ENCODE measurements around the gene RALGPS2. TPM values are rescaled to one million over a fixed set of nuclear protein-coding genes. Genes with fewer than 3 reads are reported as not detected.
"Not testable (repeated sequence)": the region's sequence is repeated elsewhere in the genome, so short reads cannot be mapped to it uniquely, and the experiment has no call there.

RALGPS2 gene
- total RNA-seq, 1 donor from 2014 or later, result 207 TPM

DNA sequence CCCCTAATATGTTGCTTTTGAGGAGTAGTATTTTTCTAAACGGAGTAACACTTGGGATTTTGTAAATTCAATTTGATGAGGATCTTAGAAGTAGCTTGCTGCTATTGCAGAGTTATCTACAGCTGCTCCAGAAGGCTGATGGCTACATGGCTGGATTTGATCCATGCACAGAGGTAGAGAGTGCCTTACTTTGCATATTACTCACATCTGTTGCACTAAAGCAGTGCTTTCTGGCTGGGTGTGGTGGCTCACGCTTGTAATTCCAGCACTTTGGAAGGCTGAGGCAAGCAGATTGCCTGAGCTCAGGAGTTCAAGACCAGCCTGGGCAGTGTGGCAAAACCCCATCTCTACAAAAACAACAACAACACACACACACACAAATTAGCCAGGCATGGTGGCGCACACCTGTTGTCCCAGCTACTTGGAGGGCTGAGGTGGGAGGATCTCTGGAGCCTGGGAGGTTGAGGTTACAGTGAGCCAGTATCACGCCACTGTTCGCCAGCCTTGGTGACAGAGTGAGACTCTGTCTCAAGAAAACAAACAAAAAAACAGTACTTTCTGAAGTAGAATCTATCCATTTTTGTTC lies 24.6 kb downstream of the RALGPS2 start:
- Mint-ChIP-seq H3K36me3 (ENCODE audit: low read depth) (peaks cover 80% of the 10 kb centered on the region), H3K4me3 (no peak overlapping the region), H3K9me3 (peaks cover 12% of the 10 kb centered on the region), H3K4me1 (peaks cover 64% of the 10 kb centered on the region), H3K27me3 (no peaks in the 10 kb centered on the region), H3K27ac (peak overlapping the region; percentile 83)
- TF ChIP-seq, protein P1, sequence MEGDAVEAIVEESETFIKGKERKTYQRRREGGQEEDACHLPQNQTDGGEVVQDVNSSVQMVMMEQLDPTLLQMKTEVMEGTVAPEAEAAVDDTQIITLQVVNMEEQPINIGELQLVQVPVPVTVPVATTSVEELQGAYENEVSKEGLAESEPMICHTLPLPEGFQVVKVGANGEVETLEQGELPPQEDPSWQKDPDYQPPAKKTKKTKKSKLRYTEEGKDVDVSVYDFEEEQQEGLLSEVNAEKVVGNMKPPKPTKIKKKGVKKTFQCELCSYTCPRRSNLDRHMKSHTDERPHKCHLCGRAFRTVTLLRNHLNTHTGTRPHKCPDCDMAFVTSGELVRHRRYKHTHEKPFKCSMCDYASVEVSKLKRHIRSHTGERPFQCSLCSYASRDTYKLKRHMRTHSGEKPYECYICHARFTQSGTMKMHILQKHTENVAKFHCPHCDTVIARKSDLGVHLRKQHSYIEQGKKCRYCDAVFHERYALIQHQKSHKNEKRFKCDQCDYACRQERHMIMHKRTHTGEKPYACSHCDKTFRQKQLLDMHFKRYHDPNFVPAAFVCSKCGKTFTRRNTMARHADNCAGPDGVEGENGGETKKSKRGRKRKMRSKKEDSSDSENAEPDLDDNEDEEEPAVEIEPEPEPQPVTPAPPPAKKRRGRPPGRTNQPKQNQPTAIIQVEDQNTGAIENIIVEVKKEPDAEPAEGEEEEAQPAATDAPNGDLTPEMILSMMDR (IDR thresholded peaks at IDR 0.05), result no peak
- peak; percentile 38 for ATAC-seq (ENCODE audit: low read depth)
- intact Hi-C loops (cut with micrococcal nuclease), result loop anchor here (5.0 kb wide), 2 partner anchors 33 to 87 kb away; no protein-coding TSS in a partner anchor
- ChIA-PET POLR2A (interaction anchor here (0.6 to 1.6 kb wide), 5 partner anchors 8 to 207 kb away, joined by 3 to 6 read pairs (median 3); no protein-coding TSS in a partner anchor), CTCF (interaction anchor here (0.5 to 3.4 kb wide), 4 partner anchors 11 to 254 kb away, joined by 3 to 16 read pairs (median 3); no protein-coding TSS in a partner anchor)
- no peak for DNase-seq

DNA sequence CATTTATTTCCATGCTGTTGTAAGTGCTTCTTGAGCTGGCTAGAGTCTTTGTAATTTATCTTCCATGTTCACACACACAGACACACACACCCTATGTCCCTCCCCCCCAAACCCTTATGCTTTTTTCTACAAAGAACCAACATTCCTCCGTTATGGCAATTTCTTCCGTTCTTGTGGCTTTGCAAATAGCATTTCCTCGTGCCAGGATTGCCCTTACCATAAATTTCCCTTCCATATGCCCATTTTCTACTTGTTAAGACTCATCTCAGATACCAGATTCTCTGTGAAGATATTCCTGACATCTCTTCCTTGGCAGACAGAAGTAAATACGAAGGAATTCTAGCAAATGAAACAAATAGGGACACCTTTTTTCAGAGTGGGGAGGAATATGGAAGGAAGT lies 26.0 kb downstream of the RALGPS2 start:
- DNase-seq, result no peak
- ChIA-PET POLR2A (interaction anchor here (0.8 to 1.1 kb wide), 3 partner anchors 16 to 207 kb away, joined by 3 read pairs; no protein-coding TSS in a partner anchor), CTCF (interaction anchor here (0.6 to 3.4 kb wide), 3 partner anchors 17 to 252 kb away, joined by 3 to 16 read pairs (median 3); no protein-coding TSS in a partner anchor)
- H3K4me1 Mint-ChIP-seq, result peaks cover 65% of the 10 kb centered on the region
- ATAC-seq (ENCODE audit: low read depth), result no peak
- H3K27ac Mint-ChIP-seq, result peak overlapping the region; percentile 19
- peaks cover 83% of the 10 kb centered on the region for H3K36me3 Mint-ChIP-seq (ENCODE audit: low read depth)
- peaks cover 24% of the 10 kb centered on the region for H3K9me3 Mint-ChIP-seq
- TF ChIP-seq, protein P1 (IDR thresholded peaks at IDR 0.05), result no peak
- intact Hi-C loops (cut with micrococcal nuclease), result loop anchor here (5.0 kb wide), 1 partner anchor 89 kb away; no protein-coding TSS in a partner anchor
- no peaks in the 10 kb centered on the region for H3K27me3 Mint-ChIP-seq
- peak overlapping the region; percentile 0 for H3K4me3 Mint-ChIP-seq

DNA sequence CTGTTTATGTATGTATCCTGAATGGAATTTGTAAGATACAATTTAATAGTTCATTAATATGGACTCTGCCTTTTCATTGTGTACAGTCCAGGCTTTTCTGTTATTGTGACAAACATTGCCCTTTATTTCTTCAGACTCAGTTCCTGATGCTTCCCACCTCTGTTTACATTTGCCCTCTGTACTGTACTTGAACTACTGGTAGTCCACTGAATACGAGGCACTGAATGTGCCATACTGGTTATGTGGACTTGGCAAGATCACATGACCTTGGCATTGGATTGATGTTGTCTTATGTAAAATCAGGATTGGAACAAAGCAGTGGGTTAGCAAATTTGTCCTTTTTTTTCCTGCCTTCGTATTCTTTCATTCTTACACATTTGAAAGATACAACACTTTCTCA lies 27.8 kb downstream of the RALGPS2 start:
- no peak overlapping the region for H3K4me3 Mint-ChIP-seq
- H3K27me3 Mint-ChIP-seq, result no peaks in the 10 kb centered on the region
- no peak for DNase-seq
- intact Hi-C loops (cut with micrococcal nuclease), result loop anchor here (1.0 to 5.0 kb wide), 2 partner anchors 91 to 211 kb away; no protein-coding TSS in a partner anchor
- H3K9me3 Mint-ChIP-seq, result peaks cover 36% of the 10 kb centered on the region
- no peak for ATAC-seq (ENCODE audit: low read depth)
- H3K36me3 Mint-ChIP-seq (ENCODE audit: low read depth), result peaks cover 84% of the 10 kb centered on the region
- peaks cover 67% of the 10 kb centered on the region for H3K4me1 Mint-ChIP-seq
- ChIA-PET CTCF (interaction anchor here (0.6 to 2.6 kb wide), 7 partner anchors 13 to 250 kb away, joined by 3 to 20 read pairs (median 4); no protein-coding TSS in a partner anchor), POLR2A (interaction anchor here (1.2 to 1.8 kb wide), 5 partner anchors 15 to 209 kb away, joined by 3 to 8 read pairs (median 3); no protein-coding TSS in a partner anchor)
- peak overlapping the region; percentile 28 for H3K27ac Mint-ChIP-seq
- TF ChIP-seq, protein P1 (IDR thresholded peaks at IDR 0.05), result no peak

DNA sequence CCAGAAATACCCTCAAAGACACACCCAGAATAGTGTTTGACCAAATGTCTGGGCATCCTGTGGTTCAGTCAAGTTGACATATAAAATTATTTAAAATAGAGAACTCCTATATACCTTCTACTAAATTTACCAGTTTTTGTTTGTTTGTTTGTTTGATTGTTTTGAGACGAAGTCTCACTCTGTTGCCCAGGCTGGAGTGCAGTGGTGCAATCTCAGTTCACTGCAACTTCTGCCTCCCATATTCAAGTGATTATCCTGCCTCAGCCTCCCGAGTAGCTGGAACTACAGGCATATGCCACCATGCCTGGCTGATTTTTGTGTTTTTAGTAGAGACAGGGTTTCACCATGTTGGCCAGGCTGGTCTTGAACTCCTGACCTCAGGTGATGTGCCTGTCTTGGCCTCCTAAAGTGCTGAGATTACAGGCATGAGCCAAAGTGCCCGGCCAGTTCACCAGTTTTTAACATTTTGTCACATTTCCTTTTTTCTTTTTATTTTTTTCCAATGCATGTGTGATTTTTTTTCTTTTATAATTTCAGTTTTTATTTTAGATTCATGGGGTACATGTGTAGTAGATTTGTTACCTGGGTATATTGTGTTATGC lies 29.7 kb downstream of the RALGPS2 start:
- POLR2A ChIA-PET, result interaction anchor here (1.8 kb wide), 1 partner anchor 211 kb away, joined by 8 read pairs; no protein-coding TSS in a partner anchor
- not testable (repeated sequence) for H3K4me3 Mint-ChIP-seq
- intact Hi-C loops (cut with micrococcal nuclease), result loop anchor here (5.0 kb wide), 1 partner anchor 92 kb away; no protein-coding TSS in a partner anchor

DNA sequence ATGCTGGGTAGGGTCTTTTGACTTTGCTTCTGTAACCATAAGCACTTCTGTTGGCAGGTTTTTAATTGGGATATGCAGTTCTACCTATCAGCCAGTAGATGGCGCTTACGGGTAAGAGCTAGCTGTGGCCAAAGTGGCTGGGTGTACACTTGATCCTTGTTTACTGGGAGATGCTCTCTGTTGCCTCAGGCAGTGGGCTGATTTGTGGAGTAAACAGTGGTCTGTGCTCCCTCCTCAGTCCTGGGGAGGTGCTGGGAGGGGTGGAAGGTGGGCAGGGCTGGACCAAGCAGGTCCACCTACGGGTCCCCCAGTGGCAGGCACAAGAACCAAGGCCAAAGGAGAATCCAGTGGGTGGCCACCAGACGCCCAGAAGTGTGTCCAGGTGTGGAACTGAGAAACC lies 43.4 kb downstream of the RALGPS2 start:
- DNase-seq, result no peak
- H3K4me1 Mint-ChIP-seq, result peaks cover 70% of the 10 kb centered on the region
- H3K36me3 Mint-ChIP-seq (ENCODE audit: low read depth), result peaks cover 87% of the 10 kb centered on the region
- ATAC-seq (ENCODE audit: low read depth), result peak; percentile 58
- ChIA-PET POLR2A (interaction anchor here (0.6 to 1.1 kb wide), 4 partner anchors 15 to 190 kb away, joined by 3 to 4 read pairs (median 3); no protein-coding TSS in a partner anchor), CTCF (interaction anchor here (1.1 to 2.3 kb wide), 5 partner anchors 8 to 235 kb away, joined by 4 to 7 read pairs (median 5); no protein-coding TSS in a partner anchor)
- H3K27me3 Mint-ChIP-seq, result no peaks in the 10 kb centered on the region
- intact Hi-C loops (cut with micrococcal nuclease), result loop anchor here (1.0 to 2.0 kb wide), 2 partner anchors 16 to 225 kb away; no protein-coding TSS in a partner anchor
- H3K9me3 Mint-ChIP-seq, result peaks cover 27% of the 10 kb centered on the region
- H3K4me3 Mint-ChIP-seq, result peak overlapping the region; percentile 32
- peak overlapping the region; percentile 72 for H3K27ac Mint-ChIP-seq
- TF ChIP-seq, protein P1 (IDR thresholded peaks at IDR 0.05), result peak; percentile 20

More for the DNA sequence above, 29.7 kb downstream of the RALGPS2 start:
- DNase-seq; H3K27ac Mint-ChIP-seq; ATAC-seq (ENCODE audit: low read depth); H3K27me3 Mint-ChIP-seq: not testable (repeated sequence)
- peaks cover 53% of the 10 kb centered on the region for H3K9me3 Mint-ChIP-seq
- H3K4me1 Mint-ChIP-seq, result peaks cover 71% of the 10 kb centered on the region
- CTCF ChIA-PET, result interaction anchor here (1.7 to 2.6 kb wide), 2 partner anchors 212 to 248 kb away, joined by 5 to 20 read pairs; no protein-coding TSS in a partner anchor
- peaks cover 91% of the 10 kb centered on the region for H3K36me3 Mint-ChIP-seq (ENCODE audit: low read depth)
